HG03066 (cell line): ENCODE results near the gene CIZ1.
A peak's percentile ranks its signal among the peaks of the same experiment; 100 is the strongest.
"Not testable (repeated sequence)": the region's sequence is repeated elsewhere in the genome, so short reads cannot be mapped to it uniquely, and the experiment has no call there.

Experiments used
- ATAC-seq: cut with Tn5 transposase; IDR thresholded peaks from one replicate; pipeline ENCODE4 v1.9.1; 2021; ENCODE audit warnings: low read depth; ENCODE audit not compliant: unreplicated experiment

The CIZ1 gene

GRCh38 chr9:128191406-128192046, at the start of gene CIZ1:
TSS of gene CIZ1 (minus strand) at chr9:128191572. CDS start at chr9:128190857, 715 bp downstream.
- ATAC-seq = peak; percentile 82

GRCh38 chr9:128233817-128234406, 42.5 kb upstream of the CIZ1 start:
- ATAC-seq = no peak

GRCh38 chr9:128232528-128233428, 41.4 kb upstream of the CIZ1 start:
- no peak for ATAC-seq

- no peak for ATAC-seq
Observed at GRCh38 chr9:128231638-128232527, 40.5 kb upstream of the CIZ1 start.

GRCh38 chr9:128230897-128231296, 39.5 kb upstream of the CIZ1 start:
- not testable (repeated sequence) for ATAC-seq

GRCh38 chr9:128226412-128226801, 35.0 kb upstream of the CIZ1 start:
- no peak for ATAC-seq

GRCh38 chr9:128225770-128226411, 34.5 kb upstream of the CIZ1 start:
- ATAC-seq = no peak

GRCh38 chr9:128224877-128225276, 33.5 kb upstream of the CIZ1 start:
- ATAC-seq = no peak

GRCh38 chr9:128222880-128223670, 31.7 kb upstream of the CIZ1 start:
- ATAC-seq = no peak

- no peak for ATAC-seq
Observed at GRCh38 chr9:128222026-128222425, 30.7 kb upstream of the CIZ1 start.

- ATAC-seq = no peak
Observed at GRCh38 chr9:128219831-128220230, 28.5 kb upstream of the CIZ1 start.

- peak; percentile 92 for ATAC-seq
Observed at GRCh38 chr9:128218518-128219389, 27.4 kb upstream of the CIZ1 start.

GRCh38 chr9:128218172-128218517, 26.8 kb upstream of the CIZ1 start:
- ATAC-seq = no peak

GRCh38 chr9:128216781-128217553, 25.6 kb upstream of the CIZ1 start:
- ATAC-seq = no peak

GRCh38 chr9:128215491-128216409, 24.4 kb upstream of the CIZ1 start:
- ATAC-seq = no peak
